HepG2 (cell line): Measurements from ENCODE around the gene FKBP8. TPM values are rescaled to one million over a fixed set of nuclear protein-coding genes. Genes with fewer than 3 reads are reported as not detected.

Source experiments
- CBX1 ChIP-seq: IDR thresholded peaks from one replicate; pipeline ENCODE4 v1.6.1; 2016; ENCODE audit warnings: antibody characterized with exemption, low read depth
- CEBPG ChIP-seq: IDR thresholded peaks from 2 replicates; pipeline ENCODE4 v1.6.1; 2016
- CREB1 ChIP-seq, 2 experiments: fragments of 450-650 bp in 1 of 2; IDR thresholded peaks; 2 replicates each; pipeline ENCODE4 v1.6.1; 2016 to 2017; ENCODE audit warnings: control low read depth in 1 of 2, mild to moderate bottlenecking in 1 of 2, missing compliant biosample characterization in 1 of 2, missing genetic modification characterization in 1 of 2
- DR1 ChIP-seq: sonication (generic); formaldehyde crosslinking; IDR thresholded peaks from 2 replicates; pipeline ENCODE4 v1.8.0; 2021; ENCODE audit warnings: mild to moderate bottlenecking, missing genetic modification reagents, inconsistent platforms
- FOXC1 ChIP-seq: sonication (generic); formaldehyde crosslinking; IDR thresholded peaks from 2 replicates; pipeline ENCODE4 v1.8.0; 2022; ENCODE audit warnings: mild to moderate bottlenecking, missing genetic modification reagents, borderline replicate concordance
- MED13 ChIP-seq: sonication (generic); formaldehyde crosslinking; IDR thresholded peaks from 2 replicates; pipeline ENCODE4 v1.5.0; 2020; ENCODE audit warnings: missing genetic modification reagents
- MED8 ChIP-seq: sonication (generic); formaldehyde crosslinking; IDR thresholded peaks from 2 replicates; pipeline ENCODE4 v1.8.1; 2023; ENCODE audit warnings: mild to moderate bottlenecking, missing genetic modification reagents; ENCODE audit not compliant: insufficient replicate concordance
- NR3C1 ChIP-seq: sonication (generic); formaldehyde crosslinking; IDR thresholded peaks from 2 replicates; pipeline ENCODE4 v1.4.0; 2020; ENCODE audit warnings: missing genetic modification reagents
- ZFP37 ChIP-seq: sonication (generic); formaldehyde crosslinking; IDR thresholded peaks from 2 replicates; pipeline ENCODE4 v1.4.0; 2020; ENCODE audit warnings: missing genetic modification reagents, borderline replicate concordance
- ZNF274 ChIP-seq: sonication (generic); formaldehyde crosslinking; IDR thresholded peaks from 2 replicates; pipeline ENCODE4 v1.5.1; 2020; ENCODE audit warnings: mild to moderate bottlenecking, missing genetic modification reagents
- ZNF577 ChIP-seq: sonication (generic); formaldehyde crosslinking; IDR thresholded peaks from 2 replicates; pipeline ENCODE4 v1.4.0; 2020; ENCODE audit warnings: mild to moderate bottlenecking, low read depth, missing genetic modification reagents, borderline replicate concordance
- ZNF605 ChIP-seq: sonication (generic); formaldehyde crosslinking; IDR thresholded peaks from 2 replicates; pipeline ENCODE4 v1.8.0; 2022; ENCODE audit warnings: mild to moderate bottlenecking, missing genetic modification reagents
- ZNF766 ChIP-seq: sonication (generic); formaldehyde crosslinking; IDR thresholded peaks from 2 replicates; pipeline ENCODE4 v1.5.0; 2020; ENCODE audit warnings: missing genetic modification reagents, borderline replicate concordance
- polyA plus RNA-seq, 8 experiments: library from polyadenylated mRNA; depleted of rRNA in 3 of 8; stranded (reverse) in 7 of 8; unstranded in 1 of 8; fragments of >200 nt; fragmentation: Illumina TruSeq in 4 of 8; extraction: Trizol in 4 of 8; gene quantifications; 2 replicates each; pipeline versions ENCODE4 v1.2.1 to v1.2.3, GENCODE V29; 2011 to 2016; ENCODE audit warnings: low read depth in 4 of 8, missing spikeins in 1 of 8, mixed read lengths in 1 of 8; ENCODE audit not compliant: insufficient read depth in 1 of 8
- total RNA-seq, 5 experiments: library from RNA; depleted of rRNA; stranded (reverse); fragments of >200 nt; fragmentation: Illumina TruSeq; extraction: Trizol; gene quantifications; 2 replicates each; pipeline ENCODE4 v1.2.3, GENCODE V29; 2016; ENCODE audit warnings: low read depth in 1 of 5
- TF ChIP-seq, protein P1 (sequence below): sonication (generic); IDR thresholded peaks from 2 replicates; pipeline ENCODE4 v1.6.1; 2016; ENCODE audit warnings: low read depth, borderline replicate concordance
- TF ChIP-seq, protein P2 (sequence below): sonication (generic); formaldehyde crosslinking; IDR thresholded peaks from 2 replicates; pipeline ENCODE4 v1.5.0; 2020; ENCODE audit warnings: mild to moderate bottlenecking, missing genetic modification reagents
- TF ChIP-seq, protein P3 (sequence below): sonication (generic); formaldehyde crosslinking; IDR thresholded peaks from 2 replicates; pipeline ENCODE4 v1.8.0; 2022; ENCODE audit warnings: mild to moderate bottlenecking, missing genetic modification reagents, moderate library complexity
- TF ChIP-seq, protein P4 (sequence below): sonication (generic); formaldehyde crosslinking; conservative IDR thresholded peaks from 2 replicates; pipeline ENCODE4 v1.8.0; 2022; ENCODE audit warnings: missing genetic modification reagents
- TF ChIP-seq, protein P5 (sequence below): sonication (generic); formaldehyde crosslinking; IDR thresholded peaks from 2 replicates; pipeline ENCODE4 v1.4.0; 2020; ENCODE audit warnings: missing genetic modification reagents
- TF ChIP-seq, protein P6 (sequence below): sonication (generic); formaldehyde crosslinking; IDR thresholded peaks from 2 replicates; pipeline ENCODE4 v1.4.0; 2020; ENCODE audit warnings: missing genetic modification reagents, borderline replicate concordance

The FKBP8 gene
- total and polyA plus RNA-seq, 2 of the 13 experiments (the other 11 are each of a cell fraction or from before 2014, with no cell fraction given) = 81.7 to 93.9 TPM

DNA sequence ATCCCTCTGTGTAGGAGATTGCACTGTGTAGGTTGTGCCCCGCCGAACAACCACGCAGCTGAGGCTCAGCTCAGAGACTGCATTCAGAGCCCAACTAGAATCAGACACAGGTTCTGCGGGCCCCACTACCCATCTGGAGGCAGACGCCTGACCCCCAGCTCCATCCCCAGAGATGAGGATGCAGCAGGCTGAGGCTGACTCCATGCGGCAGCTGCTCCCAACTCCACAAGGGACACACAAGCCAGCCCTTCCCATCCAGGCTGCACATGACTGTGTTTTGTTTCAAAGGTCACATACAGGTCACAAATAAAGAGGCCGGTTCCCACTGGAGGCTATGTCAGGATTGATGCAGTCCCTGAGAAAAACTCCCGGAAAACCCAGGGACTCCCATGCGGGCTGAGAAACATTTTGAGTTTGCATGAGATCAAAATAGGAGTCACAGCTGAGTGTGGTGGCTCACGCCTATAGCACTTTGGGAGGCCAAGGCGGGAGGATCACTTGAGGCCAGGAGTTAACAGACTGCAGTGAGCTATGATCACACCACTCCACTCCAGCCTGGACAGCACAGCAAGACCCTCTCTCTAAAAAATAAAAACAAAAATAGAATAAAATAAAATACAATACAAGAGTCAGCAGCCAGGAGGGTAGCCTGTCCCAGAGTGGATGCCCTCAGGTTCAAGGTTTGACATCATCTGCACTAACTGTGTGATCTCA, 35.5 kb downstream of the FKBP8 start (continued):
- TF ChIP-seq, protein P1, sequence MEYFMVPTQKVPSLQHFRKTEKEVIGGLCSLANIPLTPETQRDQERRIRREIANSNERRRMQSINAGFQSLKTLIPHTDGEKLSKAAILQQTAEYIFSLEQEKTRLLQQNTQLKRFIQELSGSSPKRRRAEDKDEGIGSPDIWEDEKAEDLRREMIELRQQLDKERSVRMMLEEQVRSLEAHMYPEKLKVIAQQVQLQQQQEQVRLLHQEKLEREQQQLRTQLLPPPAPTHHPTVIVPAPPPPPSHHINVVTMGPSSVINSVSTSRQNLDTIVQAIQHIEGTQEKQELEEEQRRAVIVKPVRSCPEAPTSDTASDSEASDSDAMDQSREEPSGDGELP = peak; percentile 36; the same call in 1 of the 2 replicates
- TF ChIP-seq CEBPG (CRISPR knock-in tag) = no peak
- TF ChIP-seq, protein P2, sequence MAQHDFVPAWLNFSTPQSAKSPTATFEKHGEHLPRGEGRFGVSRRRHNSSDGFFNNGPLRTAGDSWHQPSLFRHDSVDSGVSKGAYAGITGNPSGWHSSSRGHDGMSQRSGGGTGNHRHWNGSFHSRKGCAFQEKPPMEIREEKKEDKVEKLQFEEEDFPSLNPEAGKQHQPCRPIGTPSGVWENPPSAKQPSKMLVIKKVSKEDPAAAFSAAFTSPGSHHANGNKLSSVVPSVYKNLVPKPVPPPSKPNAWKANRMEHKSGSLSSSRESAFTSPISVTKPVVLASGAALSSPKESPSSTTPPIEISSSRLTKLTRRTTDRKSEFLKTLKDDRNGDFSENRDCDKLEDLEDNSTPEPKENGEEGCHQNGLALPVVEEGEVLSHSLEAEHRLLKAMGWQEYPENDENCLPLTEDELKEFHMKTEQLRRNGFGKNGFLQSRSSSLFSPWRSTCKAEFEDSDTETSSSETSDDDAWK (CRISPR knock-in tag) = no peak
- no peak for TF ChIP-seq FOXC1
- TF ChIP-seq NR3C1 = no peak
- TF ChIP-seq, protein P3, sequence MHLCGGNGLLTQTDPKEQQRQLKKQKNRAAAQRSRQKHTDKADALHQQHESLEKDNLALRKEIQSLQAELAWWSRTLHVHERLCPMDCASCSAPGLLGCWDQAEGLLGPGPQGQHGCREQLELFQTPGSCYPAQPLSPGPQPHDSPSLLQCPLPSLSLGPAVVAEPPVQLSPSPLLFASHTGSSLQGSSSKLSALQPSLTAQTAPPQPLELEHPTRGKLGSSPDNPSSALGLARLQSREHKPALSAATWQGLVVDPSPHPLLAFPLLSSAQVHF (CRISPR knock-in tag) = no peak
- TF ChIP-seq ZNF605 (CRISPR knock-in tag) = no peak
- no peak for TF ChIP-seq CREB1 (IDR thresholded peaks at IDR 0.05)
- TF ChIP-seq CREB1 (CRISPR knock-in tag; IDR thresholded peaks at IDR 0.05) = no peak
- TF ChIP-seq, protein P4, sequence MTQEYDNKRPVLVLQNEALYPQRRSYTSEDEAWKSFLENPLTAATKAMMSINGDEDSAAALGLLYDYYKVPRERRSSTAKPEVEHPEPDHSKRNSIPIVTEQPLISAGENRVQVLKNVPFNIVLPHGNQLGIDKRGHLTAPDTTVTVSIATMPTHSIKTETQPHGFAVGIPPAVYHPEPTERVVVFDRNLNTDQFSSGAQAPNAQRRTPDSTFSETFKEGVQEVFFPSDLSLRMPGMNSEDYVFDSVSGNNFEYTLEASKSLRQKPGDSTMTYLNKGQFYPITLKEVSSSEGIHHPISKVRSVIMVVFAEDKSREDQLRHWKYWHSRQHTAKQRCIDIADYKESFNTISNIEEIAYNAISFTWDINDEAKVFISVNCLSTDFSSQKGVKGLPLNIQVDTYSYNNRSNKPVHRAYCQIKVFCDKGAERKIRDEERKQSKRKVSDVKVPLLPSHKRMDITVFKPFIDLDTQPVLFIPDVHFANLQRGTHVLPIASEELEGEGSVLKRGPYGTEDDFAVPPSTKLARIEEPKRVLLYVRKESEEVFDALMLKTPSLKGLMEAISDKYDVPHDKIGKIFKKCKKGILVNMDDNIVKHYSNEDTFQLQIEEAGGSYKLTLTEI (CRISPR knock-in tag) = no peak
- TF ChIP-seq ZNF577 (CRISPR knock-in tag) = no peak
- TF ChIP-seq ZNF766 (CRISPR knock-in tag) = no peak
- TF ChIP-seq, protein P5, sequence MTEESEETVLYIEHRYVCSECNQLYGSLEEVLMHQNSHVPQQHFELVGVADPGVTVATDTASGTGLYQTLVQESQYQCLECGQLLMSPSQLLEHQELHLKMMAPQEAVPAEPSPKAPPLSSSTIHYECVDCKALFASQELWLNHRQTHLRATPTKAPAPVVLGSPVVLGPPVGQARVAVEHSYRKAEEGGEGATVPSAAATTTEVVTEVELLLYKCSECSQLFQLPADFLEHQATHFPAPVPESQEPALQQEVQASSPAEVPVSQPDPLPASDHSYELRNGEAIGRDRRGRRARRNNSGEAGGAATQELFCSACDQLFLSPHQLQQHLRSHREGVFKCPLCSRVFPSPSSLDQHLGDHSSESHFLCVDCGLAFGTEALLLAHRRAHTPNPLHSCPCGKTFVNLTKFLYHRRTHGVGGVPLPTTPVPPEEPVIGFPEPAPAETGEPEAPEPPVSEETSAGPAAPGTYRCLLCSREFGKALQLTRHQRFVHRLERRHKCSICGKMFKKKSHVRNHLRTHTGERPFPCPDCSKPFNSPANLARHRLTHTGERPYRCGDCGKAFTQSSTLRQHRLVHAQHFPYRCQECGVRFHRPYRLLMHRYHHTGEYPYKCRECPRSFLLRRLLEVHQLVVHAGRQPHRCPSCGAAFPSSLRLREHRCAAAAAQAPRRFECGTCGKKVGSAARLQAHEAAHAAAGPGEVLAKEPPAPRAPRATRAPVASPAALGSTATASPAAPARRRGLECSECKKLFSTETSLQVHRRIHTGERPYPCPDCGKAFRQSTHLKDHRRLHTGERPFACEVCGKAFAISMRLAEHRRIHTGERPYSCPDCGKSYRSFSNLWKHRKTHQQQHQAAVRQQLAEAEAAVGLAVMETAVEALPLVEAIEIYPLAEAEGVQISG = 0 out of 2 replicates have a peak, but pooled peaks have one; percentile 30
- TF ChIP-seq MED13 (CRISPR knock-in tag) = no peak
- no peak for TF ChIP-seq ZFP37 (CRISPR knock-in tag)
- no peak for TF ChIP-seq CBX1
- TF ChIP-seq, protein P6, sequence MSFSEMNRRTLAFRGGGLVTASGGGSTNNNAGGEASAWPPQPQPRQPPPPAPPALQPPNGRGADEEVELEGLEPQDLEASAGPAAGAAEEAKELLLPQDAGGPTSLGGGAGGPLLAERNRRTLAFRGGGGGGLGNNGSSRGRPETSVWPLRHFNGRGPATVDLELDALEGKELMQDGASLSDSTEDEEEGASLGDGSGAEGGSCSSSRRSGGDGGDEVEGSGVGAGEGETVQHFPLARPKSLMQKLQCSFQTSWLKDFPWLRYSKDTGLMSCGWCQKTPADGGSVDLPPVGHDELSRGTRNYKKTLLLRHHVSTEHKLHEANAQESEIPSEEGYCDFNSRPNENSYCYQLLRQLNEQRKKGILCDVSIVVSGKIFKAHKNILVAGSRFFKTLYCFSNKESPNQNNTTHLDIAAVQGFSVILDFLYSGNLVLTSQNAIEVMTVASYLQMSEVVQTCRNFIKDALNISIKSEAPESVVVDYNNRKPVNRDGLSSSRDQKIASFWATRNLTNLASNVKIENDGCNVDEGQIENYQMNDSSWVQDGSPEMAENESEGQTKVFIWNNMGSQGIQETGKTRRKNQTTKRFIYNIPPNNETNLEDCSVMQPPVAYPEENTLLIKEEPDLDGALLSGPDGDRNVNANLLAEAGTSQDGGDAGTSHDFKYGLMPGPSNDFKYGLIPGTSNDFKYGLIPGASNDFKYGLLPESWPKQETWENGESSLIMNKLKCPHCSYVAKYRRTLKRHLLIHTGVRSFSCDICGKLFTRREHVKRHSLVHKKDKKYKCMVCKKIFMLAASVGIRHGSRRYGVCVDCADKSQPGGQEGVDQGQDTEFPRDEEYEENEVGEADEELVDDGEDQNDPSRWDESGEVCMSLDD (CRISPR knock-in tag) = no peak
- TF ChIP-seq DR1 (CRISPR knock-in tag) = no peak
- no peak for TF ChIP-seq ZNF274 (CRISPR knock-in tag)
- no peak for TF ChIP-seq MED8 (CRISPR knock-in tag)
